GM19463 (cell line): ENCODE data around the gene TMEM117.

Experiments used
- ATAC-seq: cut with Tn5 transposase; IDR thresholded peaks from one replicate; pipeline ENCODE4 v1.9.1; 2021; ENCODE audit warnings: mild to moderate bottlenecking, moderate library complexity; ENCODE audit not compliant: unreplicated experiment

TMEM117 gene

GRCh38 chr12:44285321-44285960, 449.6 kb downstream of the TMEM117 start:
- no peak for ATAC-seq

GRCh38 chr12:44286336-44286735, 450.5 kb downstream of the TMEM117 start:
- peak; percentile 56 for ATAC-seq

- ATAC-seq = no peak
Measured at GRCh38 chr12:44286821-44287505, 451.1 kb downstream of the TMEM117 start.

- ATAC-seq = no peak
Measured at GRCh38 chr12:44287545-44287944, 451.7 kb downstream of the TMEM117 start.

GRCh38 chr12:44294649-44295048, 458.8 kb downstream of the TMEM117 start:
- ATAC-seq = peak; percentile 89

GRCh38 chr12:44295958-44296623, 460.2 kb downstream of the TMEM117 start:
- no peak for ATAC-seq

- ATAC-seq = no peak
Measured at GRCh38 chr12:44296624-44297197, 460.8 kb downstream of the TMEM117 start.

- no peak for ATAC-seq
Measured at GRCh38 chr12:44299524-44299923, 463.6 kb downstream of the TMEM117 start.

- no peak for ATAC-seq
Measured at GRCh38 chr12:44307506-44308168, 471.8 kb downstream of the TMEM117 start.

- ATAC-seq = no peak
Measured at GRCh38 chr12:44313188-44313587, 477.3 kb downstream of the TMEM117 start.

GRCh38 chr12:44314007-44314500, 478.2 kb downstream of the TMEM117 start:
- ATAC-seq = no peak

- peak; percentile 89 for ATAC-seq
Measured at GRCh38 chr12:44317651-44318126, 481.8 kb downstream of the TMEM117 start.

GRCh38 chr12:44331269-44331668, 495.4 kb downstream of the TMEM117 start:
- ATAC-seq = no peak

GRCh38 chr12:44334347-44334746, 498.5 kb downstream of the TMEM117 start:
- no peak for ATAC-seq

GRCh38 chr12:44335030-44335429, 499.1 kb downstream of the TMEM117 start:
- no peak for ATAC-seq

GRCh38 chr12:44336577-44336976, 500.7 kb downstream of the TMEM117 start:
- no peak for ATAC-seq

GRCh38 chr12:44342371-44342770, 506.5 kb downstream of the TMEM117 start:
- no peak for ATAC-seq

- no peak for ATAC-seq
Measured at GRCh38 chr12:44347145-44347544, 511.3 kb downstream of the TMEM117 start.

- ATAC-seq = no peak
Measured at GRCh38 chr12:44357494-44357893, 521.6 kb downstream of the TMEM117 start.

- ATAC-seq = no peak
Measured at GRCh38 chr12:44358636-44359035, 522.8 kb downstream of the TMEM117 start.

- no peak for ATAC-seq
Measured at GRCh38 chr12:44362947-44363346, 527.1 kb downstream of the TMEM117 start.
